Stimulated activated CD4-positive, alpha-beta T cell treated with anti-CD3 and anti-CD28 coated beads, Interleukin-12 subunit alpha, Interleukin-12 subunit beta, amount 100 ng/mL, for 48 hours (primary cell): Measurements from ENCODE around the gene KRTCAP3.
"Not testable (repeated sequence)": the region's sequence is repeated elsewhere in the genome, so short reads cannot be mapped to it uniquely, and the experiment has no call there.

ENCODE experiments used
- DNase-seq, 3 donors: peaks; one replicate each; pipeline ENCODE4 v3.0.0-alpha.2; 2020; ENCODE audit warnings: low read depth in 2 of 3, low spot score in 1 of 3

KRTCAP3 gene, protein sequence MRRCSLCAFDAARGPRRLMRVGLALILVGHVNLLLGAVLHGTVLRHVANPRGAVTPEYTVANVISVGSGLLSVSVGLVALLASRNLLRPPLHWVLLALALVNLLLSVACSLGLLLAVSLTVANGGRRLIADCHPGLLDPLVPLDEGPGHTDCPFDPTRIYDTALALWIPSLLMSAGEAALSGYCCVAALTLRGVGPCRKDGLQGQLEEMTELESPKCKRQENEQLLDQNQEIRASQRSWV

GRCh38 chr2:27441958-27442919 lies at the start of gene KRTCAP3:
TSS of gene KRTCAP3 (plus strand) at chr2:27442381. CDS start at chr2:27442413, 32 bp downstream.
- peak in 1 of 3 donors; percentile 15 for DNase-seq

- DNase-seq, result no peak
Observed at GRCh38 chr2:27393225-27393624, 49.0 kb upstream of the KRTCAP3 start.

- DNase-seq, result no peak
Observed at GRCh38 chr2:27398962-27399361, 43.2 kb upstream of the KRTCAP3 start.

DNA sequence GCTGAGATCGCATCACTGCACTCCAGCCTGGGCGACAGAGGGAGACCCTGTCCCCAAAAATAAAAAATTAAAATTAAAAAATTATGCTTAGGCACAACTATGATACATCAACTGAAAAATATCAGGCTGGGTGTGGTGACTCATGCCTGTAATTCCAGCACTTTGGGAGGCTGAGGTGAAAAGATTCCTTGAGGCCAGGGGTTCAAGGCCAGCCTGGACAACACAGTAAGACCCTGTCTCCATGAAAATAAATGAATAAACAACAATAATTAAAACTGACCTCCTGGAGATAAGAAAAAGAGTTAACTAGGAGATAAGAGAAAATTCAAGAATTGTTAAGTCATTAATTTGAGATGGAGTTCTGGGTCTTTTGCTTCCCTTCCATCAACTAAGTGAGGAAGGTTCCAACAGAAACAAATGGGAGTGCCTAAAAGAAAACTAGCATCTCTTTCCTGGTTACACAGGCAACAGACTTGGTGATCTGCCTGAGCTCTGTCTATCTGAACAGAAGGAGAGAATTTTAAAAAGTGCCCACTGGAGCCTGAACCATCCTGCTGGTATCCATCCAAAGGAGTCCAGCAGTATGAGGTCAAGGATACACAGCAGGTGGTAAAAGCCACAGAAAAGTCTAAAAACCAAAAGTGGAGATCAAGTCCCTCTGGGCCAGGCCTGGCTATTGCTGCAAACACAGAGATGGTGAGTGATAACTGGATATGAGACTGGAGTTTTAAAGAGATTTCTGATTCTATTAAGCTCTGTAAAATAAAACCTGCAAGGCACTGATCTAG lies 41.6 kb upstream of the KRTCAP3 start:
- DNase-seq, result no peak

GRCh38 chr2:27407798-27408491 lies 34.2 kb upstream of the KRTCAP3 start:
- no peak for DNase-seq

DNA sequence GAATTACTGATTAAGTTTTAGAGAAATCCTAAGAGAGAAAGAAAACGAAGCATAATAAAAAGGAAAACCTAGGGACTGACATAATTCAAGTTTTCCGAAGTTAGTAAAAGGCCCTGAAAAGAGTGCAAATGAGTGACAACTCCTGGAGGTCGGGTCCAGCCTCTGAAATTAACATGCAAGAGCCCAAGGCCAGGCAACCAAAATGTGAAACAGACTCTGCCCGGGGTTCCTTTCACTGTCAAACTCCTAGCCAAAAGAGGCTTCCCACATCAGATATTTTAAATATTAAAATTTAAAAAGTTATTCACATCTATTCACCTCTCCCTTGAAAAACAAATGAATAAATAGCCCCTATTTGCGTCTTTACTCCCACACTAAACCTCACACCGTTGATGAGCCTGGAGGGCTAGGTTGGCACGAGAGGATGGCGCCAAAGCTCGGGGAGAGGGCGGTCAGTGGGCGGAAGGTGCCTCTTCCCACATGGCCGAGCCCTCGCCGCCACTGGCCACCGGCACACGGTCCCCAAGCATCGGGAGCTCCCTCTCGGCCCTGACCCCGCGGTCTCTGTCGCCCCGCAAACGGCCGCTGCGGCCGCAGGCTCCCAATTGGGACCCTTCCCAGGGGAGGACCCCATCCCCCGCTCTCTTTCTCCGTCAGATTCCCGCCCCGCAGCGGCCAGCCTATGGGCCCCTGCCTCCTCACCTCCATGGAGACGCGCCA lies 33.4 kb upstream of the KRTCAP3 start:
- peak in 1 of 3 donors; percentile 15 for DNase-seq

- peak; percentile 92 to 98 (median 96) for DNase-seq
Observed at GRCh38 chr2:27409321-27410073, 32.7 kb upstream of the KRTCAP3 start, which contains the start of gene PPM1G. TSS of gene PPM1G (minus strand) at chr2:27409591. CDS start at chr2:27409422, 169 bp downstream.

GRCh38 chr2:27412419-27413152 lies 29.6 kb upstream of the KRTCAP3 start:
- DNase-seq, result no peak

GRCh38 chr2:27416151-27416550 lies 26.0 kb upstream of the KRTCAP3 start:
- DNase-seq, result no peak

- DNase-seq, result no peak
Observed at GRCh38 chr2:27420996-27421395, 21.2 kb upstream of the KRTCAP3 start.

DNA sequence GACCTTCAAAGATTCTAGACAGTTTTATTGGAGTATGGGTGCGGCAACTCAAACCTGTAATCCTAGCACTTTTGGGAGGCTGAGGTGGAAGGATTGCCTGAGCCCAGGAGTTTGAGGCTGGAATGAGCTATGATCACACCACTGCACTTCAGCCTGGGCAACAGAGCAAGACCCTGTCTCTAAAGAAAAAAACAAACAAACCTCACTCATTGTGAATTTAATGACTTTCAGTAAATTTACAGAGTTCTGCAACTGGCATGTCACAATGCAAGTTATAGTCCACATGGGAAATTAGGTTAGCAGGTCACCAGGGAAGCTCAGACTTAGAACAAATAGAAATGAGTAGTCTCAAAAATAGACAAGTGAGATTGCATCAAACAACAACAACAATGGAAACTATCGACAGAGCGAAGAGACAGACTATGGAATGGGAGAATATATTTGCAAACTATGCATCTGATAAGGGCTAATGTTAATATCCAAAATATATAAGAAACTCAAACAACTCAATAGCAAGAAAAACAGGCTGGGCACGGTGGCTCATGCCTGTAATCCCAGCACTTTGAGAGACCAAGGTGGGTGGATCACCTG lies 20.4 kb upstream of the KRTCAP3 start:
- DNase-seq, result no peak

DNA sequence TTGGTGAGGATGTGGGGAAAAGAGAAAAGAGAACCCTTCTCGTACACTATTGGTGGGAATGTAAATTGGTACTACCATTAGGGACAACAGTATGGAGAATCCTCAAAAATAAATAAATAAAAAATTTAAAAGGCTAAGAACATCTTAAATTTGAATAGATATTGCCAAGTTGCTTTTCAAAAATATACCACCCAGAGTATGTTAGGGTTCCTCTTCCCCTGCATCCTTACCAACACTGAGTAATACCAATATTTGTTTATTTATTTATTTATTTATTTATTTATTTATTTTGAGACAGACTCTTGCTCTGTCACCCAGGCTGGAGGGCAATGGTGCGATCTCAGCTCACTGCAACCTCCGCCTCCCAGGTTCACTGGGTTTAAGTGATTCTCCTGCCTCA lies 19.2 kb upstream of the KRTCAP3 start:
- DNase-seq, result no peak

GRCh38 chr2:27425039-27425438 lies 17.1 kb upstream of the KRTCAP3 start:
- DNase-seq, result not testable (repeated sequence)

GRCh38 chr2:27427863-27428212 lies 14.3 kb upstream of the KRTCAP3 start:
- no peak for DNase-seq

- DNase-seq, result peak; percentile 80 to 92 (median 87)
Observed at GRCh38 chr2:27428213-27428977, 13.8 kb upstream of the KRTCAP3 start, which contains the start of gene NRBP1. TSS of gene NRBP1 (plus strand) at chr2:27428631. CDS start at chr2:27433274, 4,643 bp downstream.

GRCh38 chr2:27428978-27429541 lies 13.1 kb upstream of the KRTCAP3 start:
- peak; percentile 37 to 75 (median 56) for DNase-seq

DNA sequence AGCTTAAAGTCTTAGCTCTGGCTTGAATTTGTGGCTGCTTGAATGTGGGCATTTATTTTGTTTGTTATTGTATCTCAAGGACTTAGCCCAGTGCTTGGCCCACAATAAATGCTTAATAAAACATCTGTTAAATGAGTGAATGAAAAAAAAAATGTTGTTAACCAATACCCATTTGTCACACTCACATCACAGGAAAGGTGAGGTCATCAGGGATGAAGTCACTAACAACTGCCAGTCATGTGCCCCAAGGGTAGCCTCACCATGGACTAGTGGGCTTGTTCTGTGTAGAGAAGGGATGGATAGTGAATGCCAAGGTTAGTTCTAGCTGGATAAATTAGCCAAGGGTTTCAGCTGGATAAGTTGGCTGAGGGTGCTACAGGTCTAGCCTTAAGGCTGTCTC lies 10.8 kb upstream of the KRTCAP3 start:
- DNase-seq, result peak in 1 of 3 donors; percentile 35
